Stimulated activated CD4-positive, alpha-beta T cell treated with anti-CD3 and anti-CD28 coated beads, Interleukin-12 subunit alpha, Interleukin-12 subunit beta, amount 100 ng/mL, for 4 hours (primary cell): ENCODE data around the gene POU2F2.

Experiments used
- DNase-seq: peaks from one replicate; pipeline ENCODE4 v3.0.0-alpha.2; 2020

POU2F2 gene

DNA sequence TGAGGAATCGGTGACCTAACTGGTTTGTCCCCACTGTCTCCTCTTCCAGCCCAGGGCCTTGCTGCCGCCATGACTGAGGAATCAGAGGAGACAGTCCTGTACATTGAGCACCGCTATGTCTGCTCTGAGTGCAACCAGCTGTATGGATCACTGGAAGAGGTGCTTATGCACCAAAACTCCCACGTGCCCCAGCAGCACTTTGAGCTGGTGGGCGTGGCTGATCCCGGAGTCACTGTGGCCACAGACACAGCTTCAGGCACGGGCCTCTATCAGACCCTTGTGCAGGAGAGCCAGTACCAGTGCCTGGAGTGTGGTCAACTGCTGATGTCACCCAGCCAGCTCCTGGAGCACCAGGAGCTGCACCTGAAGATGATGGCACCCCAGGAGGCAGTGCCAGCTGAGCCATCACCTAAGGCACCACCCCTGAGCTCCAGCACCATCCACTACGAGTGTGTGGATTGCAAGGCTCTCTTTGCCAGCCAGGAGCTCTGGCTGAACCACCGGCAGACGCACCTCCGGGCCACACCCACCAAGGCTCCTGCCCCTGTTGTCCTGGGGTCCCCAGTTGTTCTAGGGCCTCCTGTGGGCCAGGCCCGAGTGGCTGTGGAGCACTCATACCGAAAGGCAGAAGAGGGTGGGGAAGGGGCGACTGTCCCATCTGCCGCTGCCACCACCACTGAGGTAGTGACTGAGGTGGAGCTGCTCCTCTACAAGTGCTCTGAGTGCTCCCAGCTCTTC, 53.5 kb downstream of the POU2F2 start:
- no peak for DNase-seq

- DNase-seq: no peak
Observed at GRCh38 chr19:42078058-42078457, 54.2 kb downstream of the POU2F2 start.

GRCh38 chr19:42076380-42076944, 55.8 kb downstream of the POU2F2 start:
- peak; percentile 36 for DNase-seq

DNA sequence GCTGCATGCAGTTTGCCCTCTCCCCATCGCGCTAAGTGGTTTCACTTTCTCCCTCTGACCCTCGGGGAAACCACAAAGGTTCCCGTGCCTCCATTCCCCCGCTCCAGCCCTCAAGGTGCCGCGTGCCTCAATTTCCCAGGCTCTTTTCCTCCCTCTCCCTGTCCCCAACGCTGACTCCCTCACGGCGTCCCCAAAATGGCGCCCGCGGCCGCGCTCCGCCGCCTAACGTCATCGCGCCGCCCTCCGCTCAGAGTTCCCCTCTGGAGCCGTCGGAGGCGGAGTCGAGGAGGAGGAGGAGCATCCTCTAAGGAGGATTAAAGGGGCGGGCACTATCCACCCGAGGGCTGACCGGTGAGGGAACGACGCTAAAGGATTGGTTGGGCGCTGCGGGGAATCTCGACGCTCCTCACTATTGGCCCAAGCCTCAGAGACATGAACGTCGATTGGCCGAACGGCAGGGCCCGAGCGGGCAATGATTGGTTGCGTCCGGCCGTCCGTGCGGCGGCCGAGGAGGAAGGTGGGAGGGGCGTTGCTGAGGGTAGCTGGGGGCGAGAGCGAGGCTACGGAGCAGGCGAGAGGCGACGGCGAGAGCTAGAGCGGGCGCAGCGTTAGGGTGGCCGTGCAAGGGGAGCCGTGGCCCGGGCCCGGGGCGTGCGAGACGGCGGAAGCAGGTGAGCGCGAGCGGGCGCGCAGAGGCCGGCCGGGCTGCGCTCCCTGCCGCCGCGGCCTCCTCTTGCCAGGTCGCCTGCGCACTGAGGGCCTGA, 56.4 kb downstream of the POU2F2 start, which contains the start of gene ZNF574:
ZNF574 (plus strand) TSS at position 551 of the 764 bp plus-strand sequence. CDS start 2,441 bp downstream, outside the sequence.
- peak; percentile 96 for DNase-seq

DNA sequence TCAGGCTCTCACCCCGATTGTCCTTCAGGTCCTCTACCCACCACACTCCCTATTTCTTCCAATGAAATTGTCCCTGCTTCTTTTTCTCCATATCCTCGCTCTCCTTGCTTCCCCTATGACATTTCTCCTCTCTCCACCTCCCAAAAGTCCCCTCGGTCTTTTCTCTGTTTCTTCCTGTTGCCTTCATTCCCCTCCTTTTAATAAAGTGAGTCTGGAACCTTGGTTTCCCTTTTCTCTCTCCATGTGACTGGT, 57.0 kb downstream of the POU2F2 start:
- no peak for DNase-seq

DNA sequence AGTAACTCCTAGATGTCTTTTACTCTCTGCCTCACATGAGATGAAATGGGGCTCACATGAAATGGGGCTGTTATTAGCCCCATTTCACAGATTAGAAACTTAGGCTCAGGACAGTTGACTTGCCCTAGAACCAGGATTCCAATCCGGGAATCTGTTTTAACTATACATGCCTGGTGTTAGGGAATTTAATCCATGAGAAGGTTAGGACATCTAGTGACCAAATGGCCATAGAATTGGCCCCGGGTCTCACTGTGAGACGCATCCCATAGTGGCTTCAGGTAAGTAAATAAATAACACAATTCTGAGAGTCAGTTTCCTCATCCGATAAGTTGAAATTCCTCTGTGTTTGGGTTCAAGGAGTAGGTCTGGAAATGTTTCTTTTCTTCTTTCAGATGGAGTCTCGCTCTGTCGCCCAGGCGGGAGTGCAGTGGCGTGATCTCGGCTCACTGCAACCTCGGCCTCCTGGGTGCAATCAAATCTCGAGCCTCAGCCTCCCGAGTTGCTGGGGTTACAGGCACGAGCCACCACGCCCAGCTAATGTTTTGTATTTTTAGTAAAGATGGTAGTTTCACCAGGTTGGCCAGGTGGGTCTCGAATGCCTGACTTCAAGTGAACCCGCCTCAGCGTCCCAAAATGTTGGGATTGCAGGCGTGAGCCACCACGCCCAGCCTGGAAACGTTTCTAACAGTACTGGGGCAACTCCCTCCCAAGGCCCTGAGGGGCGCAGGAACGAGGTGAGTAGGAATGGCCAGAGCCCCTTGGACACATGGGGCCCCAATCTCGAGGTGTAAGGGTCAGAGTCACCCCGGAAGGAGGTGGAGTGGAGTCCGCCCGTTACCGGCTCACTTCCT, 57.5 kb downstream of the POU2F2 start:
- no peak for DNase-seq

DNA sequence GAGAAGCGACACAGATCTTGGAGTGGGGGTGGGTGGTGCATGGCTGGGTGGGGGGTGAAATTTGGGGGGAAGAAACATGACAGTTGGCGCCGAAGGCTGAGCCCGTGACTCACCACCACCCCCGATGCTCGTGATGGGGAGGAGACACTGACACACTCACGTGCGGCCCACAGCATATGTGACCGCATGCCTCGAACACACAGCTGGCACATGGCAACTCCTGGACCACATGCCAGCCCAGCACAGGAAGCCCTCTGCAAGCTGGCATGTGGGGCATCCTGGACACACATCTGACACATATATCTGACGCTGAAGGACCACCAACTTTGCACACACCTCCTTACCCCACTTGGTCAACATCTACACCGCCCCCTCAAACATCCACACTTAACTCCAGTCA, 61.0 kb downstream of the POU2F2 start:
- DNase-seq: no peak

GRCh38 chr19:42069619-42070351, 62.5 kb downstream of the POU2F2 start, which contains the start of gene GRIK5:
Gene GRIK5, minus strand, starts transcription at chr19:42070206. Its CDS starts 4,436 bp downstream, at chr19:42065770.
- DNase-seq: no peak

GRCh38 chr19:42068756-42069571, 63.3 kb downstream of the POU2F2 start:
- DNase-seq: no peak

- DNase-seq: no peak
Observed at GRCh38 chr19:42068361-42068755, 63.9 kb downstream of the POU2F2 start.

DNA sequence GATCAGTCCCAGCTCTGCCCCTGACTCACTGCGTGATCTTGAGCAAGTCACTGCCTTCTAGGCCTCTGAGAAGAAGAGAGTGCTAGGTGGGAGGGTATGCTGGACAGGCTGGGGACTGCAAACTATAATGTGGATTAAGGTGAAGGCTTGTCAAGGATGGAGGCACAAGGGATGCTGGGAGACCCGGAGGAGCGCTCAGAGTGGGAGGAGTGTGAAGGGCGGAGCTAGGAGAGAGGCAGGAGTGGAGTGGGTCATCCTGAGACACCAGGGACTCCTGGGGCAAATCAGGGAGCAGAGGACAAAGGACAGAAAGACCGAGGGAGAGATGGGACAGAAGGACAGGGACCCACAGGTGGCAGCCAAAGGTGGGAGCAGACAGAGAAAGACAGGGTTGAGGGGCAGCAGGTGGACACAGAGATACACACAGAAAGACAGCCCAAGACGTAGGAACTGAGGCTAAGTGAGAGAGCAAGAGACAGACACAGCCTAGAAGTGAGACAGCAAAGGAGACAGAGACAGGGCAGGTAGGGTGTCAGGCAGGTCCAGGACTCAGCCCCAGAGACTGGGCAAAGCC, 64.8 kb downstream of the POU2F2 start:
- no peak for DNase-seq

DNA sequence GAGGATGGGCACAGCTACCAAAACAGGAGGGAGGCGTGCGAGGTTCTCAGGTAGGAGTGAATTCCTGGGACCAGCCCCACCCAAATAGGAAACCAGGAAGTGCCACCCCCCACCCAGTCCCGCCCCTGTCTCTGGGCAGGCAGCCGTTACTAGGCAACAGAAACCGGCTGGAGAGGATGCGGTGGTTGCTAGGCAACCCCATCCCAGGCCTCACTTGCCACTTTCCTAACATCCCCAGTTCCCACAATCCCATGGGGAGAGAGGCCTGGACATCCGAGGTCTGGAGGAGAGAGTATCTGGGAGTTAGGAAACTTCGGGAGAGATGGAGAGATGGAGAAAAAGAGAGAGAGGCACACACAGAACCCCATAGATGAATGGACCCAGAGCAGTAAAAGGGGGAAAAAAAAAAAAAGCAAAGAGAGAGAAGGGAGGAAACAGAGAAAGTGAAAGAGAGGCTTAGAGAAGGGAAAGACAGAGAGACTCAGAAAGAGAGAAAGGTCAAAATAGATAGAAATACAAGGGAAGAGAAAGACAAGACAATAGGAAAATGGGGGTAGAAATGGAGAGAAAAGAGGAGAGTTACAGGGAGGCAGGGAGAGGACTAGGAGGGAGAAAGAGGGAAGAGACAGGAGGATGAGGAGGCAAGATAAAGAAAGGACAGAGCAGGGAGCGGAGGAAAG, 66.0 kb downstream of the POU2F2 start:
- no peak for DNase-seq

GRCh38 chr19:42065511-42065910, 66.7 kb downstream of the POU2F2 start:
- no peak for DNase-seq

DNA sequence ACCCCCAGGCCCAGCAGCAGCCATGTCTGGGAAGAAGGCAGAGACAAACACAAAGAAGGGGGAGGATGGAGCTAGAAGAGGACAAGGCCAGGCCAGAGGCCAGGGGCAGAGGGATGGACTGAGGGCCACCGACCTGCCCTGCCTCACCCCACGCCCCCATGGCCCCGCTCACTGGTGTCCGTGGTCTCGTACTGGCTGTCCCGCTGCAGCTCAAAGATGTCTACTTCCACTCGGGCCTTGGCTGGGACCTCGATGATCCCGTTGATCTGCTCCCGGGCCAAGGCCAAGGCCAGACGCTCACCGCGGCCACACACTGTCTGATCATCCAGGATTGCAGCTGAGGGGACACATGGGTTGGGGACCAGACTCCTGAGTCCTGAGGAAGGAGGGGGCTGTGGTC, 67.2 kb downstream of the POU2F2 start:
- DNase-seq: no peak

GRCh38 chr19:42064432-42064831, 67.8 kb downstream of the POU2F2 start:
- DNase-seq: no peak

DNA sequence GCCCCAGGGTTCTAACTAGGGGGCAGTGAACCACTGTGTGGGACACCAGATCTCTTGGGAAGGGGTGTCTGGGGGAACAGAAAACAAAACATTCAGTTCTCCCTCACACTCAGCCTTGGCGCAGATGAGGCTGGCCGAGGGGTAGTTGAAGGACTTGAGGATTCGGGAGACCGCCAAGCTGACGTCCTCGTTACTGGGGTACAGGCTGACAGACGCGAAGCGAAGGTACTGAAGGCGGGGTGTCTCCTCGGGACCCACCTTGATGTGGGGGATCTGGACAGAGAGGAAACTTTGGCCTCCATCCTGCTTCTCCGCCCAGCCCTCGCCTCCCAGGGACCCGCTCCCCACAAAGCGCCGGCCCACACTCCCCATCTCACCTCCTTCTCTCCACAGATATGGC, 69.9 kb downstream of the POU2F2 start:
- DNase-seq: no peak

- DNase-seq: no peak
Observed at GRCh38 chr19:42060117-42060516, 72.1 kb downstream of the POU2F2 start.

DNA sequence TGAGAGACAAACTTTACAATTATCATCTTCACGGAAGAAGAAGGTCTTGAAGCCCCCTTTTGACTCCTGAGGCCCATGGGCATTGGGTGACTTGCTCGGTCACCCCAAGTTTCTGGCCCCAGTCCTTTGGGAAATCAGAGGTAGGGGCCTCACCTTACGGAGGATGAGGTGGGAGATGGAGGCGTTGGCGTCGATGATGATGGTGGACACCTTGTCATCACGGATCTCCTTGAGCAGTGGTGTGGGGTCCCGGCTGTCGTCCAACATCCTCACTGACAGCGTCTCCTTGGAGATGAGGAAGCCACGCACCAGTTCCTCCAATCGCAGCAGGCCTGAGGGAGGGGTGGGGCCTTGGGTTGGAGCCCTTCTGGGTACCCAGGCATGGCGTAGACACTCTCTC, 73.0 kb downstream of the POU2F2 start:
- no peak for DNase-seq

DNA sequence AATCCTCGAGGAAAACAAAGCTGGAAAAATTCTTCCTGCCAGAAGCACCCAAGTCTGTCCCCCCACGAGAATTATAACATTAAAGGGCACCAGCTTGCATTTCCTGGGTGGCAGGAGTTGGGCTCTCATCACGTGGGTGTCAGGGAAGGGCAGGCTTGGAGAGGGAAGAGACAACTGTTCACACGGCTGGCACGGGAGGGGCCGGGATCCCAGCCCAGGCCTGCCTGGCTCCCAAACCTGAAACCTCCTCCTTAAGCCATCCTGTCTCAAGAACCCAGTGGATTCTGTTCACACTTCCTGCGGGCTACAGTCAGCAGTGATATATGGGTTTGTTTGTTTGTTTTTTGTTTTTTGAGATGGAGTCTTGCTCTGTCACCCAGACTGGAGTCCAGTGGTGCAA, 74.4 kb downstream of the POU2F2 start:
- DNase-seq: no peak

GRCh38 chr19:42054205-42054604, 78.0 kb downstream of the POU2F2 start:
- no peak for DNase-seq
